HepG2 (cell line): ENCODE measurements around the gene SLC6A7. TPM values are rescaled to one million over a fixed set of nuclear protein-coding genes. Genes with fewer than 3 reads are reported as not detected.

ENCODE experiments used
- EED ChIP-seq: sonication (generic); formaldehyde crosslinking; IDR thresholded peaks from 2 replicates; pipeline ENCODE4 v1.5.0; 2020; ENCODE audit warnings: mild to moderate bottlenecking, missing genetic modification reagents
- IKZF4 ChIP-seq: sonication (generic); formaldehyde crosslinking; IDR thresholded peaks from 2 replicates; pipeline ENCODE4 v1.5.1; 2020; ENCODE audit warnings: borderline replicate concordance, mild to moderate bottlenecking, low read depth, missing genetic modification reagents; ENCODE audit errors: not compliant biosample characterization
- MZF1 ChIP-seq: sonication (generic); formaldehyde crosslinking; IDR thresholded peaks from 2 replicates; pipeline ENCODE4 v1.8.1; 2023; ENCODE audit warnings: mild to moderate bottlenecking, missing genetic modification reagents, borderline replicate concordance
- NR2F1 ChIP-seq, 2 experiments: fragments of 450-650 bp in 1 of 2; formaldehyde crosslinking in 1 of 2; IDR thresholded peaks; 2 replicates each; pipeline versions ENCODE4 v1.5.0 to v1.6.1; 2016 to 2020; ENCODE audit warnings: mild to moderate bottlenecking in 1 of 2, missing compliant biosample characterization in 1 of 2, missing genetic modification reagents in 1 of 2, moderate library complexity in 1 of 2
- POGK ChIP-seq: sonication (generic); formaldehyde crosslinking; conservative IDR thresholded peaks from 2 replicates; pipeline ENCODE4 v1.8.0; 2022; ENCODE audit warnings: mild to moderate bottlenecking, moderate library complexity, missing genetic modification reagents
- RCOR2 ChIP-seq: IDR thresholded peaks from 2 replicates; pipeline ENCODE4 v1.6.1; 2016; ENCODE audit warnings: missing biosample characterization, missing genetic modification reagents
- REL ChIP-seq: sonication (generic); formaldehyde crosslinking; conservative IDR thresholded peaks from 2 replicates; pipeline ENCODE4 v1.8.0; 2022; ENCODE audit warnings: mild to moderate bottlenecking, missing genetic modification reagents, moderate library complexity
- SRY ChIP-seq: sonication (generic); formaldehyde crosslinking; IDR thresholded peaks from 2 replicates; pipeline ENCODE4 v1.8.0; 2022; ENCODE audit warnings: mild to moderate bottlenecking, missing genetic modification reagents
- YEATS2 ChIP-seq: sonication (generic); formaldehyde crosslinking; IDR thresholded peaks from 2 replicates; pipeline ENCODE4 v1.4.0; 2020; ENCODE audit warnings: missing genetic modification reagents, borderline replicate concordance
- ZIK1 ChIP-seq: sonication (generic); formaldehyde crosslinking; IDR thresholded peaks from 2 replicates; pipeline ENCODE4 v1.5.0; 2020; ENCODE audit warnings: mild to moderate bottlenecking, low read depth, missing genetic modification reagents, borderline replicate concordance
- ZNF160 ChIP-seq: sonication (generic); formaldehyde crosslinking; IDR thresholded peaks from 2 replicates; pipeline ENCODE4 v1.8.0; 2022; ENCODE audit warnings: mild to moderate bottlenecking, inconsistent platforms, missing genetic modification reagents
- ZNF180 ChIP-seq: sonication (generic); formaldehyde crosslinking; IDR thresholded peaks from 2 replicates; pipeline ENCODE4 v1.4.0; 2020; ENCODE audit warnings: low read depth, missing genetic modification reagents, borderline replicate concordance
- ZNF205 ChIP-seq: IDR thresholded peaks from 2 replicates; pipeline ENCODE4 v1.6.1; 2018; ENCODE audit warnings: missing biosample characterization, missing genetic modification reagents
- ZNF260 ChIP-seq: sonication (generic); formaldehyde crosslinking; IDR thresholded peaks from 2 replicates; pipeline ENCODE4 v1.4.0; 2020; ENCODE audit warnings: missing genetic modification reagents, low read depth, mild to moderate bottlenecking, borderline replicate concordance
- ZNF263 ChIP-seq: sonication (generic); formaldehyde crosslinking; IDR thresholded peaks from 2 replicates; pipeline ENCODE4 v1.4.0; 2020; ENCODE audit warnings: missing genetic modification reagents
- ZNF546 ChIP-seq: sonication (generic); formaldehyde crosslinking; conservative IDR thresholded peaks from 2 replicates; pipeline ENCODE4 v1.8.1; 2023; ENCODE audit warnings: mild to moderate bottlenecking, missing genetic modification reagents
- ZNF567 ChIP-seq: sonication (generic); formaldehyde crosslinking; IDR thresholded peaks from 2 replicates; pipeline ENCODE4 v1.8.1; 2023; ENCODE audit warnings: mild to moderate bottlenecking, missing genetic modification reagents, borderline replicate concordance
- ZNF800 ChIP-seq: sonication (generic); formaldehyde crosslinking; IDR thresholded peaks from 2 replicates; pipeline ENCODE4 v1.4.0; 2020; ENCODE audit warnings: missing genetic modification reagents
- polyA plus RNA-seq, 8 experiments: library from polyadenylated mRNA; depleted of rRNA in 3 of 8; stranded (reverse) in 7 of 8; unstranded in 1 of 8; fragments of >200 nt; fragmentation: Illumina TruSeq in 4 of 8; extraction: Trizol in 4 of 8; gene quantifications; 2 replicates each; pipeline versions ENCODE4 v1.2.1 to v1.2.3, GENCODE V29; 2011 to 2016; ENCODE audit warnings: low read depth in 4 of 8, missing spikeins in 1 of 8, mixed read lengths in 1 of 8; ENCODE audit not compliant: insufficient read depth in 1 of 8
- total RNA-seq, 5 experiments: library from RNA; depleted of rRNA; stranded (reverse); fragments of >200 nt; fragmentation: Illumina TruSeq; extraction: Trizol; gene quantifications; 2 replicates each; pipeline ENCODE4 v1.2.3, GENCODE V29; 2016; ENCODE audit warnings: low read depth in 1 of 5

Gene SLC6A7
- total and polyA plus RNA-seq, 2 of the 13 experiments (the other 11 are each of a cell fraction or from before 2014, with no cell fraction given), result not detected

DNA sequence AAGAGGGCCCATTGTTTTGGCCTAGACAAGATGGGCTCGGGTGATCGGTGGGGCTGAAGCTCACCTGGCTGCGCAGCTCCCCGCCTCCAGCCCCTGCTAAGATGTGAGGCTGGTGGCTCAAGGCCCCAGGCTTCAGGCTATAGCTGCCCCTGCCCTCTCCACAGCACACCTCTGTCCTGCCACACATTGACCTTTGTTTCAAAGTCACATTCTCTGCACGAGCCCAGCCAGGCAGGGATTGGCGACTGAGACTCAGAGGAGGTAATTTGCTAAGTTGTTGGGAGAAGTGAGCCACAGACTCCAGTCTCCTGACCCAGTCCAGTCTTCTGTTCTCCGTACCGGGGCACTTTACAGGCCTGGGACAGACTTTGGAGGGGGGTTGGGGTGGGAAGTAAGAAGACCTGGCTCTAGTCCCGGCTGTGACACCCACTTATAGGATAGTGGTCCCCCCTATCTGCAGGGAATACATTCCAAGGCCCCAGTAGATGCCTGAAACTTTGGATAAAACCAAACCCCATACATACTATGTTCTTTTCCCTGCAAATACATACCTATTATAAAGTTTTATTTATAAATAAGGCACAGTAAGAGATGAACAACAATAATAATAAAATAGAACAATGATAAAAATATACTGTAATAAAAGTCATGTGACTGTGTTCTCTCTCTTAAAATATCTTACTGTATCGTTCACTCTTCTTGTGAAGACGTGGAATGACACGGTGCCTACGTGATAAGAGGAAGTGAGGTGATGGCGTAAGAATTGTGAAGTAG is 47.5 kb upstream of the SLC6A7 start (continued):
- TF ChIP-seq ZNF800 (CRISPR knock-in tag) (no peak), NR2F1 (CRISPR knock-in tag; IDR thresholded peaks at IDR 0.05) (no peak), EED (CRISPR knock-in tag) (no peak), ZIK1 (CRISPR knock-in tag) (peak; percentile 31; the same call in 1 of the 2 replicates), ZNF260 (no peak), ZNF160 (CRISPR knock-in tag) (no peak), POGK (CRISPR knock-in tag) (no peak), ZNF263 (CRISPR knock-in tag) (peak; percentile 50; the same call in 1 of the 2 replicates), ZNF546 (CRISPR knock-in tag) (0 out of 2 replicates have a peak, but pooled peaks have one; percentile 41), ZNF567 (CRISPR knock-in tag) (no peak), IKZF4 (CRISPR knock-in tag) (peak; percentile 22), YEATS2 (CRISPR knock-in tag) (no peak), ZNF205 (CRISPR knock-in tag) (no peak), REL (peak; percentile 11; the same call in 1 of the 2 replicates), MZF1 (CRISPR knock-in tag) (no peak), RCOR2 (no peak), ZNF180 (CRISPR knock-in tag) (no peak), SRY (CRISPR knock-in tag) (0 out of 2 replicates have a peak, but pooled peaks have one; percentile 48)
